HG02943 (cell line): Measurements from ENCODE around the gene DMGDH.

ENCODE experiments used
- ATAC-seq: cut with Tn5 transposase; IDR thresholded peaks from one replicate; pipeline ENCODE4 v1.9.1; 2021; ENCODE audit warnings: mild to moderate bottlenecking, low read depth, moderate library complexity; ENCODE audit not compliant: unreplicated experiment

The DMGDH gene

DNA sequence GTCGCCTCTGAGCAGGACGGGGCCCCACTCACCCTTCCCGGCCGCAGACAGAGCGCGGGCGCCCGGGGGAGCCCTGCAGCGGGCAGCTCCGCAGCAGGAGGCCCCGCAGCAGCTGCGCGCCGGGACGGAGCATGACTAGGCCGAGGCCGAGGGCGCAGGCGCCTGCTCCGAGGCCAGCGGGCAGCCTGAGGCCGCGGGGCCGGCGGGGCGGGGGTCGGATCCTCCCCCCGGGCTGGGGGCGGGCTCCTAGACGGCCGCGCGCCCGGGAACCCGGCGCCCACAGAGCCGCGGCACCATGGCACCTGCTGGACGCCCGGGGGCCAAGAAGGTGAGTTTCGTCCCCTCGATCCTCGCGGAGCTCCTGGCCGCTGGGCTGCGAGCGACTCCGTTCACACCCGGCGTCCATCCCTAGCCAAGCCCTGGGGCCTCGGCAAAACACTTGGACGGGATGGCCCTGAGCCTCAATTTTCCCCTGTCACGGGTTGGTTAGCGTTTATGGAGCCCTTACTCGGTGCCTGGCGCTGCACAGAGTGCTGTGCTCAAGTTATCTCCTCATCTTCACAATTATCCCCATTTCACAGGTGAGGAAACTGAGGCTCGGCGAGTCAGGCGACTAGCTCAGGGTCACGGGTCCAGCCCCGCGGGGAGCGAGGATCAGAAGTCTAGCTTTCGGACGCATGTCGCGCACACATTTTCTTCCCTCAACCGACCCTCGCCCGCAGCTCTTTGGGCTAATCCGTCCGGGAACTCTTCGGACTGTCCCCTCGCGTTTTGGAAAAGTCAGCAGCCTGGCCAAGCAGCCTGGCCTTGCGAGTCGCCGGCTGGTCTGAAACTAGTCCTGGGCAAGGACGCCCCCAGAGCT lies at the start of gene DMGDH, which contains the start of gene BHMT2:
DMGDH (minus strand) TSS at position 187 of the 862 bp plus-strand sequence; CDS start at position 133, 54 bp downstream.
BHMT2 (plus strand) TSS at position 280 of the 862 bp plus-strand sequence; CDS start at position 296, 16 bp downstream.
- ATAC-seq = no peak

DNA sequence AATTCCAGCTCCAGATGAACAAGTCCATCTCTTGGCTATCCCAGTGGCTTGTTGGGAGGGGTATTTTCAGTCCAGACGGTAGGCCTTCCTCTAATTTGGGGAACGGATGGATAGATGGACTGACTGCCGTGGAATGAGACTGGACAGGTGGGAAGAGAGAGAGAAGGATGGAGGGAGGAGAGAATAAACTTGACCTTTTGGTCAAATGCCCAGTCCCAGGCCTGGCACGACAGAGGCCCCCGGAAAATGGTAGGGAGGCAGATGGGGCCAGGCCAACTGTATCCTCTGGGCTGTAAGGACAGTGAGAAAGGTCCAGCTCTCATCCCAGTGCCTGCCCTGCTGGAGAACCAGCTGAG lies 43.2 kb upstream of the DMGDH start:
- ATAC-seq = no peak

GRCh38 chr5:79111960-79112702 lies 42.7 kb upstream of the DMGDH start:
- ATAC-seq = no peak

GRCh38 chr5:79111387-79111959 lies 42.0 kb upstream of the DMGDH start, which contains the start of gene BHMT:
Gene BHMT, plus strand, starts transcription at chr5:79111809. Its CDS starts 77 bp downstream, at chr5:79111886.
- no peak for ATAC-seq

DNA sequence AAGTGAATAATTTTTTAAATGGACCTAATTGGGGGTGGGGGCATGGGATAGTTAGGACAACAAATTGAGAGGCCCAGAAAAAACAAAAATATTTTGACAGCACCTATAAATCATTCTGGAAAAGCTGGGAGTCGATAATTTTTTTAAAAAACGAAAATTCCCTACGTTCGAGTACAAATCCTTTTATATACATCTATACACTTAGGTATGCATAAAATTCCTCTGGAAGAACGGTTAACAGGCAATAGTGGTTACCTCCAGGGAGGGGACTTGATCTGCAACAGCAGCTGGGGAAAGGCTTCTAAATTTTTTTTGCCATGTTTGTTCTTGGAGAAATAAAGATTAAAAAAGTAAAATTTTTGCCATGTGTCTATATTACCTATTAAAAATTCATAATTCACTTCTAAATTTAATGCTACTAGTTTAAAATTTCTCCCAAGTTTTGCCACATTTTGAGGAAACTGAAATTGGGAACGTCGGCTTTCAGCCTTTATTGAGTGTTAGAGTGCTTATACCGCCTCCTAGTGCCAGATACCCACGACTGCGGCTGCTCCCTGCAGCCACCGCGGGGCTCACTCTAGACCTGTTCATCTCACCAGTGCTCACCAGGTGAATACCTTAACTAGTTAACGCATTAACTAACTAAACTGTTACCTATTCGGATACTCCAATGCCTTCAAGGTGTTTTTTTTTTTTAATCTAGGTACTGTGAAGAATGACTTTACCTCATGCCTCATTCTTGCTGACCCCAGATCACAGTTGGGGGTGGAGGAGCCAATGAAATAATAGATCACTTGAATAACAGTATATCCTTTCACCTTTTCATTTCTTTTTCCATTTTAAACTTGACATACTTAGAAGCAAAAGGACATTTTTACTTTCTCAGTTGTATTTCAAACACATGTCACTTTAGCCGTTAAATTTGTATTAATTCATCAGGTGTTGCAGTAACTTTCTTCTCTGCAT lies 40.3 kb upstream of the DMGDH start:
- no peak for ATAC-seq

DNA sequence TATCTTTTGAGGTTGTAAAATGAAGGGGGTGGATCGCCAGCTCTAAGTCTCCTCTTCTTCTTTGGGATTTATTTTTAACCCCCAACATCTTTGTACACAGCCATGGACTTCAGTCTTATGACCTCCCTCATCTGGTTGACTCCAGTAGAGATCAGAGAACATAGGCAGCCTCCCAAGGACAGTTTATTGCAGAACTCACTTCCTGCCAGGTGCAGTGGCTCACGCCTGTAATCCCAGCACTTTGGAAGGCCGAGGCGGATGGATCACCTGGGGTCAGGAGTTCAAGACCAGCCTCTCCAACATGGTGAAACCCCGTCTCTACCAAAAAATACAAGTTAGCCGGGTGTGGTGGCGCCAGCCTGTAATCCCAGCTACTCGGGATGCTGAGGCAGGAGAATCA lies 39.3 kb upstream of the DMGDH start:
- no peak for ATAC-seq

- ATAC-seq = no peak
These were observed 38.6 kb upstream of the DMGDH start for GRCh38 chr5:79108086-79108485.

DNA sequence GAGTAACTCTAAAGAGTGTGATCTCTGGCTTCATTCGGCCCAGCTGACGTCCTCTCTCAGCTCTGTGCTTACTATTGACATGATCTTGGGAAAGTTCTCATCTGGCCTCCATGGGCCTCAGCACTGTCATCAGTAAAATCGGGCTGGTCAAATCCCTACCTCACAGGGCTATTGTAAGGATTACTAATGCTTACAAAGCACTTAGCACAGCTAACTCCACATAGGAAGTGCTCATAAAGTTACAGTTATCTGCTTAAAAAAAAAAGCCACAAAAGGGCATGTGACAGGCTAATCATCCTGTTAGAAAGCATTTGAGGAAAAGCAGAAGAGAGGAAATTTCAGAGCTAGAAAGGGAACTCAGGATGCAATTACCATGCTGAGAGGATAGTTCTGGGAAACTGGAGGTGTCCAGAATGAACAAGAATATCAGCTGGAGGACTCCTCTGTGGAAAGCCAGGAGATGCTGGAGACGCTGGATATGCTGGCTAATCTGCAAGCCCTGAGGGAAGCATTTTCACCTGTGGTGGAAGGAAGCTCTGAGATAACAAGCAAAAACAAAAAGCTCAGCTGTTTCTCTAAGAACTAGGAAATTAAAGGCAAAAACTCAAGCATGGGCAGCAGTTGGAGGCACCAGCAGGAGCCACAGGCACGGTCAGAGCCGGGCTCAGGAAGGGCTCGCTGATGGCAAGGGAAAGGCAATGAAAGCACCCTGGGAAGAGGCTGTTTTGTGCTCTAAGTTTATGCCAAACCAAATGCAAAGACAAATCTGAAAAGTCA lies 37.7 kb upstream of the DMGDH start:
- ATAC-seq = no peak

DNA sequence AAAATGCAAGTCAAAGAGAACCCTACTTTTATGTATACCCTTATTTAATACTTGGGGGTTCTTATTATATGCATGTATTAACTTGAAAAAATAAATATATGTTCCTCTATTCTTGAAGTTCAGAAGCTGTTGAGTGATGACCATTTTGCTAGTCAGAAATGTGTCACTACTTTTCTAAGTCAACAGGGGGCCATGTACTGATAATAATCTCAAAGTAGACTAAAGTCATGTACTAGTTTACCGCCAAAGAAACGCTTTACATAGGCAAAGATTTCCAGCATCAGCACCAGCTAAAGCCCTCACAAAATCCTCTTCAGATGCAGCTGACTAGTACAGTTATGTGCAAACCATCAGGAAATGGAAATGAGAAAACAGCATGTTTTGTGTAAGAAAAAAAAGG lies 36.4 kb upstream of the DMGDH start:
- no peak for ATAC-seq

DNA sequence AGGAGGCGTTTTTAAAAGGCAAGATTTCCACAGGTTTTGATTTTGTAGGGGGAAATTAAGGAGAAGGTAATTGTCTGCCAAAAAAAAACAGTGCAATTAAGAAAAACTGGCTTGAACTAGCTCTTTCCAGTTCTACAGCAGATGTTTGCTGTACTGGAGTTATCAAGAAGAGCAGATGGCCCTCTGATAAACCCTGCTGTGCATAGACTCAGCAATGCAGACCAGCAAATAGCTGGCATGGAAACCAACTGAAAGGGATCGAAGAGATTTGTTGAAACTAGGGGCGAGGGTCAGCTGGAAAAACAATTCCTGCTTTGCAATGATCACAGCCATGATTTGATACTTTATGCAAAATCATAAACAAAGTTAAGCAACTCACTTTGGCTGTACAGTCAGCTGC lies 24.3 kb upstream of the DMGDH start:
- ATAC-seq = no peak

DNA sequence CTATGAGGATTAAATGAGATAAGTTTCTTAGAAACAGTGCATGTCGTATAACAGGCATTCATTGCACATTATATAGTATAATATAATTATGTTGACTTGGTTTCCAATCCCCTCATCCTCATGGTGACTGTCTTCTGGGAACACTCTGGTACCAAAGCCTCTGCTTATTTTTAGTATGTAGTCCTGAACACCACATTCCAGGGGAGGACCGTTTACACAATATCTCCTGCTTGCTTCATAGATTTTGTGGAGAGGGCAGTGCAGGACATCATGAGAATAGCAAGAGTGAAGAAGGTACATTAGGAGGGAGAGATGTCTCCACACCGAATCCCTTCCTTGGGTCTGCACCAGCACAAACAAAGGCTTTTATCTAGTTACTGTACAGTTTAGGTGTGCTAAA lies 21.6 kb upstream of the DMGDH start:
- ATAC-seq = no peak

- no peak for ATAC-seq
These were observed 19.0 kb upstream of the DMGDH start for GRCh38 chr5:79088507-79088906.

DNA sequence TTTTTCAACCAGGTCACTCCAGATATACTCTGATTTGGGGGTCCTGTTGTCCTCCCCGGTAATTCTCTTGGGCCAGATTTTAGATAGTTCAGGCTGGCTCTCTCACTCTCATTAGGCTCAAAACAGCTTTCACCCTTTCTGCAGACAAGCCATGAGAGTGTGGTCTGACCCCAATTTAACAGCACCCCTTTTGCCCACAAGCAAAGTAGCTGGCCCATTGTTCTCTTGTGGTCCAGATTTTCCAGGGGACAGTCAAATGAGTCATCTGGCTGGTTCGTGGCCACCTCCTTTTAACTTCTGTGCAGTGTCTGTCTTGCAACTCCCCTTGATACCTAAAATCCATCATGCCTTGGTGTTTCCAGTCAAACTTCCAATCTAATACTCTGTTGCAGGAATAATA lies 16.6 kb upstream of the DMGDH start:
- no peak for ATAC-seq

GRCh38 chr5:79081779-79082178 lies 12.3 kb upstream of the DMGDH start:
- no peak for ATAC-seq

DNA sequence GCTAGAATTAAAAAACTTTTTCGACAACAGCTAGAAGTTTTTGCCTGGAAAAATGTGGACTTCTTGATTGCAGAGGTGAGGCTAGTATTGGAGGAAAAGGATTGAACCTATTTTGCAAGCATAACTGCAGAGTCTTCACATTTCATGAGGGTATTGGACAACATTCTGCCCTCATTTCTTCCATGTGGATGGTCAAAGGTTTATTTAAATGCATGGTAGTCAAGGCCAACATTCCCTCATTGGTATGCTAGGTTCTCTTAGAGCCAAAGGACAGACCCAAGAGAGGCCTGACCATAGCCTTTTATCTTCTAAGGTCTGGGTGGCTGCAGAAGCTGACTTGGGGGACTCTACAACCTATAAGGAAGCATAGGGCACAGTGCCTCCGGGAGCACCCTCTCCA lies 11.3 kb upstream of the DMGDH start:
- no peak for ATAC-seq

- no peak for ATAC-seq
These were observed 8.3 kb upstream of the DMGDH start for GRCh38 chr5:79077680-79078365.

DNA sequence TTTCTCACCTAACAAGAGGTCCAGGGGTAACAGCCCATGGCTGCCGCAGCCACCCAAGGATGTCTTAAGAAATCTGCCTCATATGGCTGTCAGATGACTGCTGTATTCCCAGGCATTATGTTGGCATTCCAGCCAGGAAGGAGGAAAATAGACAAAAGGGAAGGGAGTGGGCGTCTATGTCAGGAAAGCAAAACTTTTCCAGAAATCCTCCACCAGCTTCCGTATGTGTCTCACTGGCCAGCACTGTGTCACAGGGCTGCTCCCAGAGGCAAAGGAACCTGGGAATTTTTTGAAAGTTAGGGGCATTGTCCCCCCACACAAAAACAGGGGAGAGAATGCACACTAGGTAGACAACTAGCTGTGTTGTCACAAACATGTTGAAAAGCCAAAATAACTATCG lies 7.3 kb upstream of the DMGDH start:
- no peak for ATAC-seq

DNA sequence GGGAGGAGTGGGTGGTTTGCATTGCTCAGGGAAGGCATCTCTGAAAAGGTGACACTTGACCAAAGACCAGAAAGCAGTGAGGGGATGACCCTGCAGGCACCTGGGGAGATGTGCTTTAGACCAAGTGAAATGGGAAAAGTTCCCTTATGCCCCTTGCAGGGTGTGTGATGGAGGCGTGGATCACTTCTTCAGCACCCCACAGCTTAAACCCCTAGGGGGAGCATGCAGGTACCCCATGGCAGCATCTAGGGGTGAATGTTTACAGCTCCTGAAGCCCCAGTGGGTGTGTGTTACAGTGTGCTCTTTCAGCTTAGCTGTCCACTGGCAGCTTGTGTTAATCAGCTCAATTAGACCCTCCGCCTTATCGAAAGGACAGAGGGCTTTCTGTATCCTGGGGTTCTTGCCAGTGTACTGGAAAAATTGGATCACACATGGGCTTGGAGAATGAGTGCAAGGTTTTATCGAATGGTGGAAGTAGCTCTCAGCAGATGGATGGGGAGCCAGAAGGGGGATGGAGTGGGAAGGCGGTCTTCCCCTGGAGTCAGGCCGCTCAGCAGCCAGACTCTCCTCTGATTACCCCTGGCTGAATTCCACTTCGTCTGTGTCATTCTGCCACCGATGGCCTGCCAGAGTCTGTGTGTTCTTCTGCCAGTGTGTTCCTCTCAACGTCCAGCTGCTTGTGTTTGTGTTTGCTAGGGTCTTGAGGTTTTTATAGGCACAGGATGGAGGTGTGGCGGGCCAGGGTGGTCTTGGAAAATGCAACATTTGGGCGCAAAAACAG lies 6.4 kb upstream of the DMGDH start:
- ATAC-seq = no peak
